CD4-positive, alpha-beta T cell treated with Interleukin-17A for 1 hour (primary cell): Measurements from ENCODE around the gene ULBP2.
A peak's percentile ranks its signal among the peaks of the same experiment; 100 is the strongest.
"Not testable (repeated sequence)": the region's sequence is repeated elsewhere in the genome, so short reads cannot be mapped to it uniquely, and the experiment has no call there.

Experiments
- DNase-seq: peaks from one replicate; pipeline ENCODE4 v3.0.0-alpha.2; 2020

The ULBP2 gene

DNA sequence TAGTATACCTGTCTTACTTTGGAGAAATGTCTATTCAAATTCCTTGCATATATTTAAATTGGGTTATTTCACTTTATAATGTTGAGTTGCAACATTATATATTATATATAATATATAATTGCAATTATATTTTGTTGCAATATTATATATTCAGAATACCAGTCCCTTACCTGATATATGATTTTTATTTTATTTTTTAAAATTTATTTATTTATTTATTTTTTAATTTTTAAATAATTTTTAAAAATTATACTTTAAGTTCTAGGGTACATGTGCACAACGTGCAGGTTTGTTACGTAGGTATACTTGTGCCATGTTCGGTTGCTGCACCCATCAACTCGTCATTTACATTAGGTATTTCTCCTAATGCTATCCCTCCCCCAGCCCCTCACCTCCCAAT lies 14.8 kb upstream of the ULBP2 start:
- DNase-seq: not testable (repeated sequence)

DNA sequence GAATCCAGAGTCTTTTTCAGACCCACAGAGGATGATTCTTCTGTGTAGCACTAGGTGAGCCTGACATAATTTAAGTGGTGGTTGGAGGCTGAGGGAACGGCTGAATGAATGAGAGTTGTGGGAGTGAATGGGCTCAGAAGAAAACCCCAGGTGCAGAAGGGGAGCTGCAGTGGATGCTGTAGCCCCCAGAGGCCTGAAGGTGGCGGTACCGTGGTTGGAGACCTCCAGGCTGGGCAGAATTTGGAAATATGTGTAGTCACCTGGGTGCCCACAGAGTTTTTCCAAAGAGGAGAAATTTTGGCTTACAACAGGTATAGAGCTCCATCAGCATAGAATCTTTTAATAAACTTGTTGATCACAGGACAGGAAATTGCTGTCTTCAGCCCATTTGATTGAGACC lies 12.4 kb upstream of the ULBP2 start:
- no peak for DNase-seq

DNA sequence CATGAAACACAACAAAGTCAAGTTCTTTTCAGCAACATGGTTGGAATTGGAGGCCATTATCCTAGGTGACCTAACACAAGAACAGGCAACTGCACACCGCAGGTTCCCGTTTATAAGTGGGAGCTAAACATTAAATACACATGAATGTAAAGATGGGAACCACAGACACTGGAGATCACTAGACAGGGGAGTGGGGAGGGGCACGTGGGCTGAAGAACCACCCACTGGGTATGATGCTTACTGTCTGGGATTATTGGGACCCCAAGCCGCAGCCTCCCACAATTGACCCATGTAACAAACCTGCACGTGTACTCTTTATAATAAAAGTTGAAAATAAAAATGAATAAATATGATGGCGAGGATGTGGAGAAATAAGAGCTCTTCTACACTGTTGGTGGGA lies 10.3 kb upstream of the ULBP2 start:
- DNase-seq: no peak

DNA sequence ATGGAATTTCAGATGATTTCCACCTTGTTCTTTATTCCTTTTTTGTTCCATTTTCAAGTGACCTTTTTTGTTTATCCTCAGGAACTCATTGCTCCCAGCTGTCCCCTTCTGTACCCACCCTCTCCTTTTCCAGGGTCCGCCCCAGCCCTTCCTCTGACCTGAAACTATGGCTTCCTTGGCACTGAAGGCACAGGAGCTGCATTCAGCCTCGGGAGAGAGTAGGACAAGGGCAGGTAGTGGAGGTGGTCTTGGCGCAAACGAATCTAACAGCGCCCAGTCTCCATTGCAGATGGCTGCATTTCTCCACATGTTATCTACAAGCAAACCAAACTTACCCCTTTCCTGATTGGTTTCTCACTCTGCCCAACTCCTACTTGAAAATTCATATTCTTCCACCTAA lies 8.8 kb upstream of the ULBP2 start:
- DNase-seq: no peak

- no peak for DNase-seq
Observed at GRCh38 chr6:149933461-149933860, 8.4 kb upstream of the ULBP2 start.

DNA sequence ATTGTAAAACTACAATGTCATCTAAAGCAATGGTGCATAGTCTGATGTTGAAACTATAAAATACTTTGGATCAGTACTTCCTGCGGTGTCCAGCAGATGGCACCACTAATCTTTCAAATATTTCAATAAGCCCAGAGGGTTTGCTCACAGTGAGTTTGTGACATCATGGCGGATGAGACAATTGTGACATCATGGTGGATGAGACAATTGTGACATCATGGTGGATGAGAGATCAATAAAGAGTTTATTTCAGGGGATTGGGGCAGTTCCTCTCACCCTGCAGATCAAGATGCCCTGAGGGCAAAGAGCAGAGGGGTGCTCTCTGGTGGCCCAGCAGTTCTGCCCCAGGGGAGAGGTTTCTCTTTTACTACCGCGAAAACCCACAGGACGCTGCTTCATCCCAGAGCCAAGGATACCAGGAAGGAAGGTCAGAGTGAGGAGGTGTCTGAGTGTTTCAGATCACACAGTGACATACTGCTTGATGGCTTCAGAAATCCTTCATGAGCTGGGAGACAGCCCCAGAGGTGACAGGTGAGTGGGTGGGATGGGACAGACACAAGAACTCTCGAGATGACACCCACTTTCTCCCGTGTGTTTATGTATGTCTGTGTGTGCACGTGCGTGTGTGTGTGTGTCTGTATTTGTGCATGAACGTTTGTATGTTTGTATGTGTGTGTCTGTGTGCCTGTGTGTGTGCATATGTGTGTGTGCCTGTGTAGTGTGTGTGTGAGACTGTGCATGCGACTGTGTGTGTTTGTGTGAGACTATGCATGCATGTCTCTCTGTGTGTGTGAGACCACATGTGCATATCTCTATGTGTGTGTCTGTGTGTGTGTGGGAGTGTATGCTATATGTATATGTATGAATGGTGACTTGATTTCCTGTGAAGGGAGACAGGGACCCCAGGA lies 7.3 kb upstream of the ULBP2 start:
- peak; percentile 86 for DNase-seq

- no peak for DNase-seq
Observed at GRCh38 chr6:149935246-149935645, 6.6 kb upstream of the ULBP2 start.

- no peak for DNase-seq
Observed at GRCh38 chr6:149935668-149936067, 6.1 kb upstream of the ULBP2 start.

- no peak for DNase-seq
Observed at GRCh38 chr6:149936743-149937142, 5.1 kb upstream of the ULBP2 start.

DNA sequence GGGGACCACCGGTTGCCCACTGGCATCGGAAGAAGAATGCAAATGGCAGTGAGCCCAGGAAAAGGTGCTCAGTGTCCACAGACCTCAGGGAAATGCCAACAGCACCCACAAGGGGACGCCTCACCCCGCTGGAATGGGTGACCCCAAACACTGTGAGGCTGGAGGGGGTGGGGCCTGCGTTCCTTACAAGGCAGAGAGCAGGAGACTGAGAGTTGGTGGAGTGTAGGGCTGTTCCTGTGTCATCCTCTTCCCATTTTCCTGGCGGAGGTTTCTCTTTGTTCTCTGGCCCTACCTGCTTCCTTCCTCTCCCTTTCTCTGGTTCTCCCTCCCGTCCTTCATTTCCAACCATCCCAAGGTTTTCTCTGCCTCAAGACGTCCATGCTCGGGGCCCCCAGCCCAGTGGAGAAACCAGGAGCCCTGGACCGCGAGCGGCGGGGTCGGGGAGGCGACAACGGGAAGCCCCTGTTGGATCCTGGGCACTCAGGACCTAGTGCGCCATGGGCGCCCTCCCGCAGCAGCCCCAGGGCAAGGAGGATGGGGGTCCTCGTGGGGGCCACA lies 3.7 kb upstream of the ULBP2 start:
- not testable (repeated sequence) for DNase-seq

DNA sequence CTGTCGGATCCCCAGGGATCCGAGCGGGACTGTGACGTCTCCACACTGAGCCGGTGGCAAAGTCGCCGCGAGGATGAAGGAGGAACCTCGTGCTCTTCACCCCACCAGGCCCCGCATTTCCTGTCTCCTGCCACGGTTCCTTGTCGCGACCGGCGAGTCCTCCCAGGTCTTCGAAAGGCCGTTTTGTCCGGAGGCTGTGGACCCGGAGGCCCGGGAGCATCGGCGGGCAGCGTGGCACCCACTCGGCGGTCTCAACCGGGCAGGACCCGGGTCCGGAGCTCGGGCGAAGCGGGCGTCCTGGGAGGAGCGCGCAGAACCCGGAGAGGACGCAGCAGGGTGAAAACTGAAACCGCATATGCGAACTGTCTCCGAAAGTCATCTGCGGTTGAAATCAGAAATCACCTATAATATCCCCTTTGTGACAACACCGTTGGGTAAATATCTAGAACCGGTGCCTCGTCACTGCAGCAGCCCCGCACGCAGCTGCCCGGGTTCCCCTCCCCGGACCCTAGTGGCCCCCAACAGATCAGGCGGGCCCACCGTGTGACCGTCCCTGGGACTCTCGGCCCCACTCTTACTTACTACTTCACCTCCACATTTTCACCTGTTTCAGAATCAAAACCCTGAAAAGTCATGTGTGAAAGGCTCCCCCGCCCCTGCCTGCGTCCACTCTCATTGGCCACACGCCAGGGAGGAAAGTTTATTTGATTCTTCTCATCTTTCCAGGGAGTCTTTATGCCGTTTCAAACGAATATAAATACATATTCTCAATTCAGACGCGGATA lies 3.1 kb upstream of the ULBP2 start:
- DNase-seq: peak; percentile 83

DNA sequence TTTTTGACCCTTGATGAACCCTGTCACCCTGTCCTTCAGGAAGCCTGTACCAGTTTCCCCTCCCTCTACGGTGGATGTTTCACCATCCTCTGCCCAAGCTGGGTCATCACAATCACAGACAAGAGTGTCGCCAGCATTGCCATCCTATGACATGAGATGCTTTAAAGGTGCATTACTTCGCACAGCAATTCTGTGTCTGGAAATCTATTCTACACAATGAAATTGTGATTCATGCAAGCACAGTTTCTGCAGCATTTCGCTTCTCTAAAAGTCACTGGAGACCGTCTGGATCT lies 2.5 kb upstream of the ULBP2 start:
- DNase-seq: no peak

- DNase-seq: no peak
Observed at GRCh38 chr6:149939909-149940671, 1.7 kb upstream of the ULBP2 start.

DNA sequence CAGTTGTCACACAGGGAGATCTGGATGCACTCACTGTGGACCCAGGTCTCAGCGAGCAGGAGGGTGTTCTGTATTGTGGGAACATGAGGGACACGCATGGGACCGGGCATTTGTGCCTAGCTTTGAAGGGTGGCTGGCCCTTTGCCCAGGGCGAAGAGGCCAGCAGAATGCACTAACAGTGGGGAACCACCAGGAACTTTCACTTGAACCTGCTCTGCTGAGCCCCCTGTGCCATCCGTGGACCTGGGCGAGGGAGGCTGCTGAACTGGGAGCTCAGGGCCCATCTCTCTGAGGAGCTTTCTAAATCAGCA lies 1.2 kb upstream of the ULBP2 start:
- DNase-seq: no peak

GRCh38 chr6:149942461-149942829 lies 631 bp downstream of the ULBP2 start:
- no peak for DNase-seq

DNA sequence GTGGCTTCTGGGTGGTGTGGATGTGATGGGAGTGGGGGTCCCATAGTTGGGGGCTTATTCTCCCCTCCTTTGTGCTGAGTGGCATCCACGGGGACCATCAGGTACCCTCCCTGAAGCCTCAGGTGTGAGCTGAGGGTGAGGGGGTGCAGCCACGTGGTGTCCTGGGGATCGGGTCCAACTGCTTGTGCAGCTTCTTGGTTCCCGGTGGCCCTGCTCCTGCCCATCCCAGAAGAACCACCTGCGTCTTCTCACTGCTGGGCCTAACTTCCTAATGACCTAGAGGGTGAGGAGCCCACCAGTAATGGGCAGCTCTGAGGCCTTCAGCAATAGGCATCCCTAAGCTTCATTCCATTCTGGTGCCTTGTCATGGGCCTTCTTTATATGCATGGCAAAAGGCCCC lies 1.5 kb downstream of the ULBP2 start:
- not testable (repeated sequence) for DNase-seq

DNA sequence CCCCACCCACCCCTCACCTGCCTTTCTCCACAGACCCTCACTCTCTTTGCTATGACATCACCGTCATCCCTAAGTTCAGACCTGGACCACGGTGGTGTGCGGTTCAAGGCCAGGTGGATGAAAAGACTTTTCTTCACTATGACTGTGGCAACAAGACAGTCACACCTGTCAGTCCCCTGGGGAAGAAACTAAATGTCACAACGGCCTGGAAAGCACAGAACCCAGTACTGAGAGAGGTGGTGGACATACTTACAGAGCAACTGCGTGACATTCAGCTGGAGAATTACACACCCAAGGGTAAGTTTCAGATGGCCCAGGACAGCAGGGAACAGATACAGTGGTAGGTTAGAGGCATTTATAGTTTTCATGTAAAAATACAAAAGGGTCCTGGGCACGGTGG lies 3.5 kb downstream of the ULBP2 start:
- not testable (repeated sequence) for DNase-seq

DNA sequence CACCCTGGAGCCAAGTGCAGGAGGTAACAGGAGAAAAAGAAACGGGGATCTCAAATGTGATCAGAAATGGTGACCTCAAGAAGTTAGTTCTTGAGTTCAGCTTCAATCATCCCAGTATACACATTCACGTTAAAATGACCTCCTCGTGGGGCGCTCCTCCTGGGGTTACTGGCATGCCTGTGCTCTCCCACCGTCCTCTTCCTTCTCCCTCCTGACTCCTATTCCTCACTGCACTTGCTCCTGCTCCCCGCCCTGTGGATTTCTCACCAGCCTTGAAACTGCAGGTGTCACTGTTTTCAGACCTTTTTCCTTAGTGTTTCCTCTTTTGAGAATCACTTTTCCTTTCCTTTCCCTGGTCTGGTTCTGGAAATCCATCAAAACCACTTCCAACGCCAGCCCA lies 4.8 kb downstream of the ULBP2 start:
- DNase-seq: not testable (repeated sequence)

- DNase-seq: not testable (repeated sequence)
Observed at GRCh38 chr6:149947533-149947932, 5.7 kb downstream of the ULBP2 start.

DNA sequence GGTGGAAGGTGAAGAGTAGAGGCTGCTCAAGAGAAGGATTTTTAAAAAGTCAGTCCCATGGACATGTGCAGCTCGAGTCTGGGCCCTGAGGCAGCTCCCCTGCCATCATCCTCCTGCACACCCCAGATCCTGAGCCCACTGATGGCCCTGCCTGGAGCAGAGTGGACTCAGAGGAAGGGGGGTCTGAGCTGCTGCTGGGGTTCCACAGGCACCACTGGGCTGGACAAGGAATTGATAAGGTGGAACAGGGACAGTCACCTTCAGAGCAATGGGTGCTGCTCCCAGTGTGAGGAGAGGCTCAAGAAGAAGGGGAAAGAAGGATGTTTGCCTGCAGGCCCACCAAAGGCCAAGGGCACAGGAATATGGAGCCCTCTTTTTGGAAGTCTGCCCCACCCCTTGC lies 6.2 kb downstream of the ULBP2 start:
- no peak for DNase-seq

DNA sequence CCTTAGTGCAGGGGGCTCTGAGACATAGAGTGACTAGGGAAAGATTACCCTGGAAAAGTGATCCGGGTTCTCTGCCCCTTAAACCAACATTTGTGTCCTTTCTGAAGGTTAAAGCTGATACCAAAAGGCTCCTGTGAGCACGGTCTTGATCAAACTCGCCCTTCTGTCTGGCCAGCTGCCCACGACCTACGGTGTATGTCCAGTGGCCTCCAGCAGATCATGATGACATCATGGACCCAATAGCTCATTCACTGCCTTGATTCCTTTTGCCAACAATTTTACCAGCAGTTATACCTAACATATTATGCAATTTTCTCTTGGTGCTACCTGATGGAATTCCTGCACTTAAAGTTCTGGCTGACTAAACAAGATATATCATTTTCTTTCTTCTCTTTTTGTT lies 6.8 kb downstream of the ULBP2 start:
- DNase-seq: no peak

- DNase-seq: no peak
Observed at GRCh38 chr6:149950423-149950822, 8.6 kb downstream of the ULBP2 start.

DNA sequence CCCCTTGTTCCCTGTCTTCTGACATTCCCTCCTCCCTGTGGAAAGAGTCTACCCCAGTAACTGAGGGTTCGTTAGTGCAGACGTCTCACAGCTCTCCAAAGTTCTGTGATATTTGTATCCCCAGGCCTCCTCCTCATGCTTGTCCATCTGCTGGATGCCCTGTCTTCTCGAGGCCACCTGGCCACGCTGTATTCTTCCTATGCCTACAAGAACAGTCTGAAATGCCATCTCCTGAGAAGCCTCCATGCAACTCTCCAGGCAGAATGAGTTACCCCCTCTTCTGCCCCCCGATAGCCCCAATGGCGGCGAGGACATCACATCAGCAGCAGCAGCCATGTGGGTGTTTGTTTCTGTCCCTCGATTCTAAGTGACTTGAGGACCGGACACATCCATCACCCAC lies 9.3 kb downstream of the ULBP2 start:
- DNase-seq: no peak

DNA sequence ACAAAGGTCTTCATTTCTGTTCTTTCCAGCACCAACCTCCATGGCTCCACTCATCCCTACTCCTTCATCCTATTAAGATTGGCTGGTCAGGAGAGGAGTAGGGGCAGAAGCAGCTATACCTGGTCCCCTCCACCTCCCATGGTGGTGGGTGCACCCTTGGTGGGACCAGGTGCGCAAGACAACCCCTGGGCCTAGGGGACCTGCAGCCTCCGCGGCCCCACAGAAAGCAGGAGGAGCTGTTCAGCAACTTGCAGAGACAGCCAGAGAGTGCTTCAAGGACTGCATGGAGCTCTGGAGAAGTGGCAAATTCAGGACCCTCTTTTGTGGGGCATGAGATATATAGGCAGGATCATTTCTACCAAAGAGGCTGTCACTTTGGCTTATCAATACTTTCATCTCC lies 9.8 kb downstream of the ULBP2 start:
- DNase-seq: no peak
